H9 (cell line): ENCODE results near the gene PLD1. TPM values are rescaled to one million over a fixed set of nuclear protein-coding genes. Genes with fewer than 3 reads are reported as not detected.

Experiments
- DNase-seq: peaks from one replicate; pipeline ENCODE4 v3.0.0-alpha.2; 2017
- H2AFZ ChIP-seq: one replicate; pipeline ENCODE4 v1.6.1; 2013; ENCODE audit warnings: mild to moderate bottlenecking, low read length, control low read depth, moderate library complexity
- H2AK5ac ChIP-seq: 2 replicates; pipeline ENCODE4 v1.6.1; 2013; ENCODE audit warnings: low read length, control low read depth, mixed read lengths; ENCODE audit not compliant: insufficient read length
- H2BK120ac ChIP-seq: one replicate; pipeline ENCODE4 v1.6.1; 2013; ENCODE audit warnings: low read depth, mild to moderate bottlenecking, low read length, control low read depth, inconsistent platforms; ENCODE audit not compliant: poor library complexity, severe bottlenecking
- H2BK12ac ChIP-seq: 2 replicates; pipeline ENCODE4 v1.6.1; 2013; ENCODE audit warnings: low read length, control low read depth, mixed read lengths, low read depth; ENCODE audit not compliant: insufficient read length
- H2BK15ac ChIP-seq: 2 replicates; pipeline ENCODE4 v1.6.1; 2013; ENCODE audit warnings: low read depth, low read length, control low read depth
- H2BK20ac ChIP-seq: one replicate; pipeline ENCODE4 v1.6.1; 2013; ENCODE audit warnings: low read depth, mild to moderate bottlenecking, low read length, control low read depth, inconsistent platforms; ENCODE audit not compliant: poor library complexity, severe bottlenecking
- H2BK5ac ChIP-seq: 2 replicates; pipeline ENCODE4 v1.6.1; 2013; ENCODE audit warnings: low read length, control low read depth, mixed read lengths; ENCODE audit not compliant: insufficient read length
- H3K14ac ChIP-seq: 2 replicates; pipeline ENCODE4 v1.6.1; 2013; ENCODE audit warnings: low read length, control low read depth; ENCODE audit not compliant: insufficient read depth
- H3K18ac ChIP-seq: 2 replicates; pipeline ENCODE4 v1.6.1; 2013; ENCODE audit warnings: low read depth, mild to moderate bottlenecking, mixed read lengths, low read length, control low read depth; ENCODE audit not compliant: insufficient read length
- H3K23ac ChIP-seq: 2 replicates; pipeline ENCODE4 v1.6.1; 2013; ENCODE audit warnings: low read length, control low read depth, mixed read lengths, low read depth; ENCODE audit not compliant: insufficient read length
- H3K23me2 ChIP-seq: 2 replicates; pipeline ENCODE4 v1.6.1; 2013; ENCODE audit warnings: low read depth, mild to moderate bottlenecking, mixed read lengths, low read length, control low read depth; ENCODE audit not compliant: insufficient read length, poor library complexity, severe bottlenecking
- H3K27ac ChIP-seq: 2 replicates; pipeline ENCODE4 v1.5.1; 2013; ENCODE audit warnings: low read length, control low read depth, mixed read lengths, low read depth; ENCODE audit not compliant: insufficient read length
- H3K27me3 ChIP-seq: 2 replicates; pipeline ENCODE4 v1.6.1; 2013; ENCODE audit warnings: low read length, control low read depth, inconsistent platforms; ENCODE audit not compliant: insufficient read depth
- H3K4ac ChIP-seq: 2 replicates; pipeline ENCODE4 v1.6.1; 2013; ENCODE audit warnings: low read depth, mild to moderate bottlenecking, control low read depth, inconsistent platforms, low read length, moderate library complexity
- H3K4me1 ChIP-seq: 2 replicates; pipeline ENCODE4 v1.6.1; 2013; ENCODE audit warnings: low read length, control low read depth, inconsistent platforms; ENCODE audit not compliant: insufficient read depth
- H3K4me2 ChIP-seq: 2 replicates; pipeline ENCODE4 v1.6.1; 2013; ENCODE audit warnings: low read length, control low read depth, mixed read lengths; ENCODE audit not compliant: insufficient read length, insufficient read depth
- H3K56ac ChIP-seq: 2 replicates; pipeline ENCODE4 v1.6.1; 2013; ENCODE audit warnings: low read depth, mild to moderate bottlenecking, mixed read lengths, low read length, control low read depth; ENCODE audit not compliant: insufficient read length
- H3K79me1 ChIP-seq: 2 replicates; pipeline ENCODE4 v1.6.1; 2013; ENCODE audit warnings: low read depth, mild to moderate bottlenecking, moderate library complexity, low read length, control low read depth, inconsistent platforms; ENCODE audit not compliant: insufficient read depth, poor library complexity, severe bottlenecking
- H3K79me2 ChIP-seq: 2 replicates; pipeline ENCODE4 v1.6.1; 2013; ENCODE audit warnings: low read length, control low read depth, inconsistent platforms; ENCODE audit not compliant: insufficient read depth
- H3K9ac ChIP-seq: 2 replicates; pipeline ENCODE4 v1.6.1; 2013; ENCODE audit warnings: low read length, control low read depth, mixed read lengths; ENCODE audit not compliant: insufficient read length; ENCODE audit errors: extremely low read depth
- H3K9me3 ChIP-seq: one replicate; pipeline ENCODE4 v1.6.1; 2013; ENCODE audit warnings: low read depth, low read length, inconsistent platforms; ENCODE audit not compliant: control insufficient read depth
- H3T11ph ChIP-seq: one replicate; pipeline ENCODE4 v1.6.1; 2013; ENCODE audit warnings: mild to moderate bottlenecking, low read length, control low read depth, inconsistent platforms
- H4K20me1 ChIP-seq: one replicate; pipeline ENCODE4 v1.6.1; 2013; ENCODE audit not compliant: control insufficient read depth, insufficient read length, insufficient read depth
- H4K5ac ChIP-seq: 2 replicates; pipeline ENCODE4 v1.6.1; 2013; ENCODE audit warnings: low read depth, mild to moderate bottlenecking, mixed read lengths, low read length, control low read depth; ENCODE audit not compliant: insufficient read length
- H4K8ac ChIP-seq: replicated peaks from 2 replicates; pipeline ENCODE4 v1.6.1; 2013; ENCODE audit warnings: low read length, control low read depth, mixed read lengths, low read depth; ENCODE audit not compliant: insufficient read length
- H4K91ac ChIP-seq: 2 replicates; pipeline ENCODE4 v1.6.1; 2013; ENCODE audit warnings: low read depth, mild to moderate bottlenecking, moderate library complexity, mixed read lengths, low read length, control low read depth; ENCODE audit not compliant: insufficient read length
- H3K27ac Mint-ChIP-seq, 3 experiments: 2 replicates in 2 of 3; 3 replicates in 1 of 3; pipeline ENCODE4 v1.8.0; 2020 to 2021; ENCODE audit warnings: mixed read lengths in 3 of 3, mild to moderate bottlenecking in 1 of 3, moderate library complexity in 1 of 3
- H3K27me3 Mint-ChIP-seq: 2 replicates; pipeline ENCODE4 v1.8.0; 2021; ENCODE audit warnings: low read depth, mild to moderate bottlenecking, moderate library complexity, mixed read lengths
- H3K36me3 Mint-ChIP-seq, 3 experiments: 2 replicates in 2 of 3; 3 replicates in 1 of 3; pipeline ENCODE4 v1.8.0; 2020 to 2021; ENCODE audit warnings: low read depth in 3 of 3, mixed read lengths in 3 of 3; ENCODE audit not compliant: insufficient read depth in 1 of 3
- H3K4me1 Mint-ChIP-seq, 2 experiments: 2 replicates each; pipeline ENCODE4 v1.8.0; 2020; ENCODE audit warnings: mixed read lengths in 2 of 2
- H3K4me3 Mint-ChIP-seq, 2 experiments: 2 replicates in 1 of 2; 3 replicates in 1 of 2; pipeline ENCODE4 v1.8.0; 2020 to 2021; ENCODE audit warnings: mild to moderate bottlenecking in 2 of 2, mixed read lengths in 2 of 2, moderate library complexity in 1 of 2
- H3K9me3 Mint-ChIP-seq, 2 experiments: 2 replicates in 1 of 2; 3 replicates in 1 of 2; pipeline ENCODE4 v1.8.0; 2020; ENCODE audit warnings: mild to moderate bottlenecking in 2 of 2, mixed read lengths in 2 of 2, moderate library complexity in 1 of 2
- WGBS: extraction: QIAGEN DNeasy Blood & Tissue Kit; methylation state at CpG from one replicate; pipeline ENCODE4 v1.1.7; 2013; ENCODE audit warnings: missing lambda C conversion rate, low lambda C conversion rate, mixed read lengths; ENCODE audit not compliant: insufficient read length; ENCODE audit errors: extremely low coverage; 5-methylcytosine and 5-hydroxymethylcytosine counted together
- total RNA-seq: library from RNA; stranded (reverse); gene quantifications from 2 replicates; pipeline ENCODE4 v1.2.1, GENCODE V29; 2021
- TF ChIP-seq, protein P1 (sequence below): fragments of 200-600 bp; sonication (generic); conservative IDR thresholded peaks from 3 replicates; pipeline ENCODE4 v1.8.0; 2021; ENCODE audit warnings: antibody characterized with exemption, mild to moderate bottlenecking

Gene PLD1
- total RNA-seq, 1 experiment from 2014 or later: 1.8 TPM

DNA sequence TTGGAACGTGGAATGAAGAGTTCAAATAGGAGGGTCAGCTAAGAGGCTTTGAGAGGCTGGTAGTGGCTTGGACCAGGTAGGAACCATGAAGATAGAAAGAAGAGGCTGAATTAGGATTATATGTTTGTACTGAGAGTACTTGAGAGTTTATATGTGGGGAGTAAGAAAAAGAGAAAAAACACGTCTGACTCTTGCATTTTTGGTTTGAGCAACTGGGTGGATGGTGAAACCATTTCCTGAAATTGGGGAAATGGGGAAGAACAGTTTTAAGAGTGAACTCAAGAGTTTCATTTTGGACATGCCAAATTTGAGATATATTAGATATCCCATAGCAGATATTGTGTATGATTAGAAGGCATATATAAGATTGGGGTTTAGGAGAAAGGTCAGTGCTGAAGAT lies 257.2 kb downstream of the PLD1 start:
- no peak overlapping the region for H3K27ac ChIP-seq
- no peaks in the 10 kb centered on the region; a peak in 1 of 5 replicates for H3K9me3 Mint-ChIP-seq
- no peak overlapping the region for H3K4ac ChIP-seq
- H4K91ac ChIP-seq: no peak overlapping the region
- no peak overlapping the region for H2AK5ac ChIP-seq
- H3K27ac Mint-ChIP-seq: no peak overlapping the region
- H3K9me3 ChIP-seq: no peaks in the 10 kb centered on the region
- no peaks in the 10 kb centered on the region for H4K20me1 ChIP-seq
- no peak overlapping the region for H4K8ac ChIP-seq
- H3K36me3 Mint-ChIP-seq: no peaks in the 10 kb centered on the region
- H3K23ac ChIP-seq: no peak overlapping the region
- H3K79me1 ChIP-seq: no peaks in the 10 kb centered on the region
- no peak overlapping the region for H2BK5ac ChIP-seq
- H3K23me2 ChIP-seq: no peaks in the 10 kb centered on the region
- H3K14ac ChIP-seq: no peak overlapping the region
- H2BK20ac ChIP-seq: no peak overlapping the region
- no CpG with 5 or more reads among the region's 2 CpGs for WGBS
- TF ChIP-seq, protein P1, sequence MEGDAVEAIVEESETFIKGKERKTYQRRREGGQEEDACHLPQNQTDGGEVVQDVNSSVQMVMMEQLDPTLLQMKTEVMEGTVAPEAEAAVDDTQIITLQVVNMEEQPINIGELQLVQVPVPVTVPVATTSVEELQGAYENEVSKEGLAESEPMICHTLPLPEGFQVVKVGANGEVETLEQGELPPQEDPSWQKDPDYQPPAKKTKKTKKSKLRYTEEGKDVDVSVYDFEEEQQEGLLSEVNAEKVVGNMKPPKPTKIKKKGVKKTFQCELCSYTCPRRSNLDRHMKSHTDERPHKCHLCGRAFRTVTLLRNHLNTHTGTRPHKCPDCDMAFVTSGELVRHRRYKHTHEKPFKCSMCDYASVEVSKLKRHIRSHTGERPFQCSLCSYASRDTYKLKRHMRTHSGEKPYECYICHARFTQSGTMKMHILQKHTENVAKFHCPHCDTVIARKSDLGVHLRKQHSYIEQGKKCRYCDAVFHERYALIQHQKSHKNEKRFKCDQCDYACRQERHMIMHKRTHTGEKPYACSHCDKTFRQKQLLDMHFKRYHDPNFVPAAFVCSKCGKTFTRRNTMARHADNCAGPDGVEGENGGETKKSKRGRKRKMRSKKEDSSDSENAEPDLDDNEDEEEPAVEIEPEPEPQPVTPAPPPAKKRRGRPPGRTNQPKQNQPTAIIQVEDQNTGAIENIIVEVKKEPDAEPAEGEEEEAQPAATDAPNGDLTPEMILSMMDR: no peak
- no peak overlapping the region for H3K56ac ChIP-seq
- no peak overlapping the region for H2AFZ ChIP-seq
- no peak overlapping the region for H3K4me3 Mint-ChIP-seq
- H2BK15ac ChIP-seq: no peak overlapping the region
- no peaks in the 10 kb centered on the region for H3K27me3 ChIP-seq
- no peak overlapping the region for H2BK12ac ChIP-seq
- H3K4me1 Mint-ChIP-seq: peaks cover 3 to 9% of the 10 kb centered on the region in 2 experiments; a peak in 3 of 4 replicates
- H4K5ac ChIP-seq: no peak overlapping the region
- H3T11ph ChIP-seq: no peak overlapping the region
- no peak for DNase-seq
- H3K4me1 ChIP-seq: peaks cover 4% of the 10 kb centered on the region; the same call in 1 of the 2 replicates
- H3K9ac ChIP-seq: no peak overlapping the region
- H3K4me2 ChIP-seq: no peak overlapping the region
- 0 out of 2 replicates have a peak, but pooled peaks cover 2% of the 10 kb centered on the region for H3K79me2 ChIP-seq
- H3K18ac ChIP-seq: no peak overlapping the region
- no peaks in the 10 kb centered on the region for H3K27me3 Mint-ChIP-seq
- H2BK120ac ChIP-seq: no peak overlapping the region
